HG02884 (cell line): ENCODE data around the gene NOS1AP.
"Not testable (repeated sequence)": the region's sequence is repeated elsewhere in the genome, so short reads cannot be mapped to it uniquely, and the experiment has no call there.

ENCODE experiments used
- ATAC-seq: cut with Tn5 transposase; IDR thresholded peaks from one replicate; pipeline ENCODE4 v1.9.1; 2021; ENCODE audit warnings: mild to moderate bottlenecking, moderate library complexity; ENCODE audit not compliant: unreplicated experiment

NOS1AP gene

GRCh38 chr1:162321809-162322422 lies 252.4 kb downstream of the NOS1AP start:
- ATAC-seq: no peak

- no peak for ATAC-seq
Observed at GRCh38 chr1:162323023-162323422, 253.5 kb downstream of the NOS1AP start.

GRCh38 chr1:162324396-162324795 lies 254.9 kb downstream of the NOS1AP start:
- ATAC-seq: no peak

GRCh38 chr1:162326559-162326958 lies 257.1 kb downstream of the NOS1AP start:
- no peak for ATAC-seq

- no peak for ATAC-seq
Observed at GRCh38 chr1:162327144-162327787, 257.8 kb downstream of the NOS1AP start.

- ATAC-seq: no peak
Observed at GRCh38 chr1:162327788-162328165, 258.3 kb downstream of the NOS1AP start.

- ATAC-seq: no peak
Observed at GRCh38 chr1:162328512-162328911, 259.0 kb downstream of the NOS1AP start.

GRCh38 chr1:162329826-162330225 lies 260.3 kb downstream of the NOS1AP start:
- ATAC-seq: no peak

- ATAC-seq: no peak
Observed at GRCh38 chr1:162333991-162334390, 264.5 kb downstream of the NOS1AP start.

GRCh38 chr1:162335126-162335525 lies 265.6 kb downstream of the NOS1AP start:
- no peak for ATAC-seq

- no peak for ATAC-seq
Observed at GRCh38 chr1:162336621-162337285, 267.3 kb downstream of the NOS1AP start.

- ATAC-seq: no peak
Observed at GRCh38 chr1:162342452-162342983, 273.0 kb downstream of the NOS1AP start.

GRCh38 chr1:162343470-162343869 lies 274.0 kb downstream of the NOS1AP start:
- no peak for ATAC-seq

- no peak for ATAC-seq
Observed at GRCh38 chr1:162347281-162347680, 277.8 kb downstream of the NOS1AP start.

- no peak for ATAC-seq
Observed at GRCh38 chr1:162349635-162350330, 280.3 kb downstream of the NOS1AP start.

- no peak for ATAC-seq
Observed at GRCh38 chr1:162351246-162351842, 281.9 kb downstream of the NOS1AP start.

- not testable (repeated sequence) for ATAC-seq
Observed at GRCh38 chr1:162351874-162352273, 282.4 kb downstream of the NOS1AP start.

- ATAC-seq: no peak
Observed at GRCh38 chr1:162353078-162353477, 283.6 kb downstream of the NOS1AP start.

- no peak for ATAC-seq
Observed at GRCh38 chr1:162353702-162354101, 284.2 kb downstream of the NOS1AP start.

GRCh38 chr1:162357681-162358266 lies 288.3 kb downstream of the NOS1AP start:
- ATAC-seq: no peak

GRCh38 chr1:162358928-162359327 lies 289.4 kb downstream of the NOS1AP start:
- no peak for ATAC-seq
